HCT116 (cell line): ENCODE data around the gene CDH4.

Experiments
- CTCF ChIP-seq, 3 experiments: fragments of 200-600 bp in 1 of 3; sonication (generic) in 1 of 3; IDR thresholded peaks in 2 of 3; conservative IDR thresholded peaks in 1 of 3; 2 replicates each; pipeline ENCODE4 v1.5.1; 2012 to 2017; ENCODE audit warnings: low read depth in 2 of 3, low read length in 2 of 3, antibody characterized with exemption in 1 of 3, borderline replicate concordance in 1 of 3, control low read depth in 1 of 3, mild to moderate bottlenecking in 1 of 3, mixed read lengths in 1 of 3, mixed run types in 1 of 3, moderate library complexity in 1 of 3; ENCODE audit not compliant: insufficient read depth in 1 of 3
- EGR1 ChIP-seq: IDR thresholded peaks from 2 replicates; pipeline ENCODE4 v1.6.1; 2012; ENCODE audit warnings: low read depth
- EZH2 ChIP-seq: fragments of 200-600 bp; sonication (generic); IDR thresholded peaks from 2 replicates; pipeline ENCODE4 v1.6.1; 2017; ENCODE audit warnings: antibody characterized with exemption, mixed run types
- FOSL1 ChIP-seq: IDR thresholded peaks from 2 replicates; pipeline ENCODE4 v1.6.1; 2012; ENCODE audit warnings: low read depth
- MAX ChIP-seq: IDR thresholded peaks from 2 replicates; pipeline ENCODE4 v1.6.1; 2012
- POLR2A ChIP-seq: IDR thresholded peaks from 2 replicates; pipeline ENCODE4 v1.7.0; 2011; ENCODE audit warnings: borderline replicate concordance; ENCODE audit not compliant: insufficient read depth, insufficient read length; ENCODE audit errors: extremely low read depth
- POLR2AphosphoS5 ChIP-seq: IDR thresholded peaks from 2 replicates; pipeline ENCODE4 v1.6.1; 2011; ENCODE audit warnings: mild to moderate bottlenecking, low read depth, low read length, moderate library complexity
- RAD21 ChIP-seq: IDR thresholded peaks from 2 replicates; pipeline ENCODE4 v1.6.1; 2012; ENCODE audit warnings: low read depth, mild to moderate bottlenecking
- REST ChIP-seq: IDR thresholded peaks from 2 replicates; pipeline ENCODE4 v1.6.1; 2012; ENCODE audit warnings: low read depth
- ZNF274 ChIP-seq: fragments of 200-500 bp; sonication (Bioruptor generic); IDR thresholded peaks from 2 replicates; pipeline ENCODE4 v1.6.1; 2014; ENCODE audit warnings: mild to moderate bottlenecking, low read depth, low read length, inconsistent platforms

GRCh38 chr20:61482901-61483300 is 230.8 kb downstream of the CDH4 start:
- no peak for TF ChIP-seq POLR2AphosphoS5
- no peak for TF ChIP-seq CTCF (IDR thresholded peaks at IDR 0.05 in 2 of 3, conservative IDR thresholded peaks at IDR 0.05 in 1 of 3; ENCODE audit: borderline replicate concordance in 1 of 3, insufficient read depth in 1 of 3, low read depth in 2 of 3, low read length in 2 of 3)
- no peak for TF ChIP-seq POLR2A
- no peak for TF ChIP-seq EGR1
- no peak for TF ChIP-seq FOSL1
- TF ChIP-seq ZNF274, result no peak
- no peak for TF ChIP-seq REST
- no peak for TF ChIP-seq EZH2
- TF ChIP-seq MAX, result no peak
- TF ChIP-seq RAD21, result no peak
